Caco-2 (cell line): ENCODE results near the gene RACGAP1. TPM values are rescaled to one million over a fixed set of nuclear protein-coding genes. Genes with fewer than 3 reads are reported as not detected.

ENCODE experiments used
- BruUV-seq: library from RNA; stranded (reverse); fragments of 400-500 nt; replicated peaks from 2 replicates; lab custom pipeline; 2021; lab: Mats Ljungman, UMichigan
- CTCF ChIA-PET: fragments of 300-600 bp; sonication (Branson Sonifier 250); formaldehyde crosslinking; loops from one replicate; lab custom pipeline; 2022; ENCODE audit warnings: antibody characterized with exemption; lab: Charles Lee
- POLR2A ChIA-PET: fragments of 300-600 bp; sonication (Branson Sonifier 250); formaldehyde crosslinking; loops from one replicate; lab custom pipeline; 2022; ENCODE audit warnings: antibody characterized with exemption; lab: Charles Lee
- DNase-seq, 2 experiments: peaks; one replicate each; pipeline versions ENCODE4 v3.0.0 to v3.0.0-alpha.2; 2020 to 2022
- H3K27me3 ChIP-seq: replicated peaks from 2 replicates; pipeline ENCODE4 v1.6.0; 2011; ENCODE audit warnings: low read length; ENCODE audit not compliant: control insufficient read depth, insufficient read depth
- H3K36me3 ChIP-seq: 2 replicates; pipeline ENCODE4 v1.5.1; 2011; ENCODE audit warnings: low read length; ENCODE audit not compliant: control insufficient read depth, insufficient read depth
- H3K4me1 ChIP-seq: fragments of 250-450 bp; sonication (Bioruptor Pico); 2 replicates; pipeline ENCODE4 v1.5.1; 2020; ENCODE audit warnings: mild to moderate bottlenecking
- H3K4me3 ChIP-seq: 2 replicates; pipeline ENCODE4 v1.5.1; 2011; ENCODE audit warnings: low read depth, mild to moderate bottlenecking, control low read depth, low read length
- H3K9me3 ChIP-seq: fragments of 250-450 bp; sonication (Bioruptor Pico); 2 replicates; pipeline ENCODE4 v1.5.1; 2020; ENCODE audit warnings: mild to moderate bottlenecking, moderate library complexity
- H3K27ac Mint-ChIP-seq: one replicate; pipeline ENCODE4 v1.8.0; 2022; ENCODE audit warnings: mixed read lengths; ENCODE audit not compliant: unreplicated experiment
- H3K27me3 Mint-ChIP-seq: one replicate; pipeline ENCODE4 v1.8.0; 2022; ENCODE audit warnings: mixed read lengths; ENCODE audit not compliant: insufficient read depth, unreplicated experiment
- H3K36me3 Mint-ChIP-seq: one replicate; pipeline ENCODE4 v1.8.0; 2022; ENCODE audit warnings: mild to moderate bottlenecking, mixed read lengths; ENCODE audit not compliant: insufficient read depth, unreplicated experiment
- H3K4me1 Mint-ChIP-seq: one replicate; pipeline ENCODE4 v1.8.0; 2022; ENCODE audit warnings: low read depth, mixed read lengths; ENCODE audit not compliant: unreplicated experiment
- H3K4me3 Mint-ChIP-seq: one replicate; pipeline ENCODE4 v1.8.0; 2022; ENCODE audit warnings: mild to moderate bottlenecking, moderate library complexity, mixed read lengths; ENCODE audit not compliant: unreplicated experiment
- H3K9me3 Mint-ChIP-seq: one replicate; pipeline ENCODE4 v1.8.0; 2022; ENCODE audit warnings: mixed read lengths; ENCODE audit not compliant: unreplicated experiment
- intact Hi-C: fragments of 100-400 bp; cut with micrococcal nuclease; formaldehyde crosslinking; loops from one replicate; pipeline ENCODE4 v1.10.0; 2022; ENCODE audit not compliant: unreplicated experiment
- total RNA-seq: library from RNA; stranded (reverse); gene quantifications from 2 replicates; pipeline ENCODE4 v1.2.3, GENCODE V29; 2022
- TF ChIP-seq, protein P1 (sequence below), 2 experiments: fragments of 200-600 bp in 1 of 2; IDR thresholded peaks; 1 replicate in 1 of 2; 2 replicates in 1 of 2; pipeline versions ENCODE4 v1.5.1 to v1.8.0; 2011 to 2022; ENCODE audit warnings: antibody characterized with exemption in 1 of 2, control low read depth in 1 of 2, inconsistent platforms in 1 of 2, low read depth in 1 of 2, low read length in 1 of 2, mild to moderate bottlenecking in 1 of 2, moderate library complexity in 1 of 2; ENCODE audit not compliant: insufficient read depth in 1 of 2, severe bottlenecking in 1 of 2, unreplicated experiment in 1 of 2

Gene RACGAP1
- total RNA-seq, 1 experiment from 2014 or later: 131 TPM

DNA sequence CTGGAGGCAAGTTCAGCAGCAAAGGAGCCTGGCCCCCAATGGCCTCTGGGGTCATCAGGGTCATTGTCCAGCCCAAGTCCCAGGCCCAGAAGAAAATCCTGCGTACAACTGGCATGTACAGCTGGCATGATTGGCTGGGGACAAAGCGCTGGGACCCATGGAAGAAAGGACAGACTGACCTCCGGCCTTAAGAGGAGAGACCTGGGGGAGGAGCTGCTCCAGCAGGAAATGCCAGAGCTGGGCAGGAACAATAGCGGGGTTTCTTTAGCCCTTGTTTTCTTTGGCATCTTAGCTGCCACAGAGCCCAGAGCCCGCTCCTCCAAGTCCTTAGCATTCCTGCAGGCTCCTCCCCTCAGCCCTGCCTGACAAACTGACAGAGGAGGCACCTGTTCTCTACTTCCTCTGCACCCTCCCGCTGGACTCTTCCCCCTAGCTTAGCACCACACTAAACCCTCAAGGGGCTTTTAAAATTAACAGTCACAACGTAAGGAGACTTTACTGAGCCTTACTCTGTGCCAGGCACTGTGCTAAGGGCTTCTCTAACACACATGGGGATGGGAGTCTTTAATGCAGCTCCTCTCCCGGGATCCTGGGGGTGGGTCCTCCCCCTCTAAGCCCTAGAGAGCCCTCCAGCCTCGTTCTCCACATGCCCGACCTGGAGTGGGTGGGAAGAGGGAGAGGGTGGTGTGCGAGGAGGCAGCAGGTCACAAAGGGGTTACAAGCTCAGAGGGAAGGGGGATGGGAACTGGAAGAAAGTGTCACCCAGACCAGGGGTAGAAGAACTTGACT is 65.4 kb downstream of the RACGAP1 start:
- intact Hi-C loops: no loop called here
- Mint-ChIP-seq H3K4me3 (no peak overlapping the region), H3K4me1 (peaks cover 7% of the 10 kb centered on the region), H3K27me3 (no peaks in the 10 kb centered on the region), H3K36me3 (no peaks in the 10 kb centered on the region), H3K9me3 (no peaks in the 10 kb centered on the region), H3K27ac (no peak overlapping the region)
- Histone ChIP-seq H3K9me3 (no peaks in the 10 kb centered on the region), H3K36me3 (no peaks in the 10 kb centered on the region), H3K4me1 (peaks cover 18% of the 10 kb centered on the region), H3K27me3 (no peaks in the 10 kb centered on the region), H3K4me3 (no peak overlapping the region)
- BruUV-seq: no TSS peak
- ChIA-PET POLR2A (no interaction called here), CTCF (interaction anchor here (1.0 to 1.2 kb wide), 2 partner anchors 8 to 22 kb away, joined by 3 to 16 read pairs; no protein-coding TSS in a partner anchor)
- TF ChIP-seq, protein P1, sequence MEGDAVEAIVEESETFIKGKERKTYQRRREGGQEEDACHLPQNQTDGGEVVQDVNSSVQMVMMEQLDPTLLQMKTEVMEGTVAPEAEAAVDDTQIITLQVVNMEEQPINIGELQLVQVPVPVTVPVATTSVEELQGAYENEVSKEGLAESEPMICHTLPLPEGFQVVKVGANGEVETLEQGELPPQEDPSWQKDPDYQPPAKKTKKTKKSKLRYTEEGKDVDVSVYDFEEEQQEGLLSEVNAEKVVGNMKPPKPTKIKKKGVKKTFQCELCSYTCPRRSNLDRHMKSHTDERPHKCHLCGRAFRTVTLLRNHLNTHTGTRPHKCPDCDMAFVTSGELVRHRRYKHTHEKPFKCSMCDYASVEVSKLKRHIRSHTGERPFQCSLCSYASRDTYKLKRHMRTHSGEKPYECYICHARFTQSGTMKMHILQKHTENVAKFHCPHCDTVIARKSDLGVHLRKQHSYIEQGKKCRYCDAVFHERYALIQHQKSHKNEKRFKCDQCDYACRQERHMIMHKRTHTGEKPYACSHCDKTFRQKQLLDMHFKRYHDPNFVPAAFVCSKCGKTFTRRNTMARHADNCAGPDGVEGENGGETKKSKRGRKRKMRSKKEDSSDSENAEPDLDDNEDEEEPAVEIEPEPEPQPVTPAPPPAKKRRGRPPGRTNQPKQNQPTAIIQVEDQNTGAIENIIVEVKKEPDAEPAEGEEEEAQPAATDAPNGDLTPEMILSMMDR (IDR thresholded peaks at IDR 0.05; ENCODE audit: insufficient read depth in 1 of 2, low read depth in 1 of 2, low read length in 1 of 2, severe bottlenecking in 1 of 2, unreplicated experiment in 1 of 2): no peak
- no peak for DNase-seq

DNA sequence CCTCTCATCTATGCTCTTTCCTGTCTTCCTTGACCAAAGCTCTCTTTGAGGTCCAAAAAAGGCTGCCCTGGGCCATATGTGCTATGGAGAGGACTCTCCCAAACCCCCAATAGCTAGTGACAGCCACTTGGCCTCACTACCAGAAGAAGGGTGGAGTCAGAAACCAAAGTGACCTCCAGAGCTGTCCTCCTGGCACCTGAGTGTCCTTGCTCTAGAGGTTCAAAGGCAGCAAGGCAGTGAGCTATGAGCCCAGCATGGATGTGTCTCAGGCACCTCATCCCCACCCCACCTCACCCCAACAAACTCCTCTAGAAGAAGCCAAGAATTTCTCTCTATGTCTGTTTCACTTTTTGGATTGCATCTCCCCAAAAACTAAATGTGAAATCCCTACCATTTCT is 67.7 kb downstream of the RACGAP1 start:
- BruUV-seq: no TSS peak
- Mint-ChIP-seq H3K4me1 (peaks cover 7% of the 10 kb centered on the region), H3K36me3 (no peaks in the 10 kb centered on the region), H3K9me3 (no peaks in the 10 kb centered on the region), H3K4me3 (no peak overlapping the region), H3K27ac (no peak overlapping the region), H3K27me3 (no peaks in the 10 kb centered on the region)
- peaks cover 9% of the 10 kb centered on the region; the same call in 1 of the 2 replicates for H3K4me1 ChIP-seq
- POLR2A ChIA-PET: no interaction called here
- TF ChIP-seq, protein P1 (IDR thresholded peaks at IDR 0.05; ENCODE audit: insufficient read depth in 1 of 2, low read depth in 1 of 2, low read length in 1 of 2, severe bottlenecking in 1 of 2, unreplicated experiment in 1 of 2): no peak
- CTCF ChIA-PET: interaction anchor here (0.6 kb wide), 1 partner anchor 17 kb away, joined by 3 read pairs; no protein-coding TSS in a partner anchor
- no peaks in the 10 kb centered on the region for H3K36me3 ChIP-seq
- intact Hi-C loops: no loop called here
- no peak overlapping the region for H3K4me3 ChIP-seq
- H3K9me3 ChIP-seq: no peaks in the 10 kb centered on the region
- DNase-seq: no peak
- no peaks in the 10 kb centered on the region for H3K27me3 ChIP-seq

DNA sequence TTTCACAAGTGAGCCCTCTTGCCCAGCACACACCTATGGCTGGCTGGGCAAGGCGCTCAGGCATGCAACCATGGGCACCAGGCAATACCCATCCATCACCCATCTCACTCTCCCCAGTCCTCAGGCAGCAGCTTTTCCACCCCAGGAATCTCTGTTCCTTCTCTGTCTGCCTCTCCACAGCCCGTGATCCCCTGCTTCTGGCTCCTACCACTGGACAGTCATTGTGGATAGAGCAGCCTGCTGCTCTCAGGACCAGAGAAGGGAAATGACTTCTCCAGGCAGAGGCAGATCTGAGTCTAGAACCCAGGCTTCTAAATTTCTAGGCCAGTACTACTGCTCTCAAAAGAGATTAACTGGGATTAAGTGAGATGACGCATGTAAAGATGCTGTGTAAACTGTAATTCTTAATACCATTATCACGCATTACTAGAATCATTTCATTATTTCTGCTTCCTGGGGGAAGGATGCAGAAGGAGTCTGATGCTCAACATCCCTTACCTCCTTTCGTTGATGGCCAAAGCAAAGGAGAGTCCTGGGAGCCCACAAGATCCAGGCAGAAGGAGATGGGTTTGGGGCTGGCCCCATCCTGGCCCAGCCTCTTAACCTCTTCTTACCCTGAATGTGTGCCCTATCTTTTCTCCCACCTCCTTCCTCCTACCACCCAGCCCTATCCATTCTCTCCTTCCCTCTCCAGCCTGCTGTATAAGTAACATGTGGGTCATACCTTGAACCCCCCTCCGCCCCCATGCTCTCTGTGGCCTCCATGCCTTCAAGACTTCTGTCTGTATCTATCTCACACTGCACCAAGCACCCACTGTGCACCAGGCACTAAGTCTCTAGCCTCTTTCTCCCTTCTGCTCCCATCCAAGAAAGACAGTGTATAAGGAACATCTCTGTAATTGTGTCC is 68.4 kb downstream of the RACGAP1 start:
- Histone ChIP-seq H3K36me3 (no peaks in the 10 kb centered on the region), H3K4me3 (no peak overlapping the region), H3K27me3 (no peaks in the 10 kb centered on the region), H3K4me1 (peaks cover 9% of the 10 kb centered on the region; the same call in 1 of the 2 replicates), H3K9me3 (no peaks in the 10 kb centered on the region)
- ChIA-PET POLR2A (no interaction called here), CTCF (no interaction called here)
- Mint-ChIP-seq H3K9me3 (no peaks in the 10 kb centered on the region), H3K27me3 (no peaks in the 10 kb centered on the region), H3K4me3 (no peak overlapping the region), H3K27ac (no peak overlapping the region), H3K4me1 (peaks cover 7% of the 10 kb centered on the region), H3K36me3 (no peaks in the 10 kb centered on the region)
- no peak for DNase-seq
- BruUV-seq: no TSS peak
- TF ChIP-seq, protein P1 (IDR thresholded peaks at IDR 0.05; ENCODE audit: insufficient read depth in 1 of 2, low read depth in 1 of 2, low read length in 1 of 2, severe bottlenecking in 1 of 2, unreplicated experiment in 1 of 2): no peak
- intact Hi-C loops: no loop called here
